HG03280 (cell line): ENCODE measurements around the gene CUBN.

Source experiments
- ATAC-seq: cut with Tn5 transposase; IDR thresholded peaks from one replicate; pipeline ENCODE4 v1.9.1; 2021; ENCODE audit warnings: mild to moderate bottlenecking, moderate library complexity; ENCODE audit not compliant: unreplicated experiment

Gene CUBN

GRCh38 chr10:16995867-16996529, 133.6 kb downstream of the CUBN start:
- no peak for ATAC-seq

GRCh38 chr10:16993186-16993585, 136.4 kb downstream of the CUBN start:
- no peak for ATAC-seq

- no peak for ATAC-seq
Measured at GRCh38 chr10:16992611-16993119, 136.9 kb downstream of the CUBN start.

- no peak for ATAC-seq
Measured at GRCh38 chr10:16991011-16991410, 138.6 kb downstream of the CUBN start.

GRCh38 chr10:16989826-16990293, 139.8 kb downstream of the CUBN start:
- no peak for ATAC-seq

- ATAC-seq: no peak
Measured at GRCh38 chr10:16988900-16989299, 140.7 kb downstream of the CUBN start.

- ATAC-seq: no peak
Measured at GRCh38 chr10:16987976-16988610, 141.5 kb downstream of the CUBN start.

GRCh38 chr10:16987206-16987621, 142.4 kb downstream of the CUBN start:
- ATAC-seq: no peak

GRCh38 chr10:16986406-16987205, 143.0 kb downstream of the CUBN start:
- ATAC-seq: no peak

GRCh38 chr10:16986082-16986405, 143.6 kb downstream of the CUBN start:
- no peak for ATAC-seq

GRCh38 chr10:16984242-16984641, 145.4 kb downstream of the CUBN start:
- no peak for ATAC-seq

- ATAC-seq: no peak
Measured at GRCh38 chr10:16976803-16977202, 152.8 kb downstream of the CUBN start.

GRCh38 chr10:16975188-16975587, 154.4 kb downstream of the CUBN start:
- ATAC-seq: no peak

GRCh38 chr10:16968416-16969041, 161.1 kb downstream of the CUBN start:
- ATAC-seq: no peak

- no peak for ATAC-seq
Measured at GRCh38 chr10:16967866-16968415, 161.7 kb downstream of the CUBN start.

- ATAC-seq: no peak
Measured at GRCh38 chr10:16966991-16967865, 162.4 kb downstream of the CUBN start.

GRCh38 chr10:16965740-16966447, 163.7 kb downstream of the CUBN start:
- ATAC-seq: no peak

GRCh38 chr10:16965344-16965616, 164.3 kb downstream of the CUBN start:
- no peak for ATAC-seq

- no peak for ATAC-seq
Measured at GRCh38 chr10:16964576-16965343, 164.9 kb downstream of the CUBN start.
